A673 (cell line): ENCODE results near the gene HDAC8. TPM values are rescaled to one million over a fixed set of nuclear protein-coding genes. Genes with fewer than 3 reads are reported as not detected.

ENCODE experiments used
- BruUV-seq: library from RNA; stranded (reverse); fragments of 400-500 nt; replicated peaks from 2 replicates; lab custom pipeline; 2021; lab: Mats Ljungman, UMichigan
- CTCF ChIA-PET: fragments of 300-600 bp; sonication (Branson Sonifier 250); formaldehyde crosslinking; loops from one replicate; lab custom pipeline; 2022; ENCODE audit warnings: antibody characterized with exemption; lab: Charles Lee
- POLR2A ChIA-PET: fragments of 300-600 bp; sonication (Branson Sonifier 250); formaldehyde crosslinking; loops from one replicate; lab custom pipeline; 2022; ENCODE audit warnings: antibody characterized with exemption; ENCODE audit not compliant: low non-redundant PET; lab: Charles Lee
- DNase-seq: peaks from one replicate; pipeline ENCODE4 v3.0.0-alpha.2; 2015; ENCODE audit warnings: low spot score
- H3K27ac ChIP-seq: fragments of 200-600 bp; sonication (generic); 2 replicates; pipeline ENCODE4 v1.5.1; 2016; ENCODE audit warnings: mixed run types, low read depth, mild to moderate bottlenecking, mixed read lengths, antibody characterized with exemption, low read length; ENCODE audit not compliant: poor library complexity, severe bottlenecking
- H3K27me3 ChIP-seq: fragments of 200-600 bp; sonication (generic); replicated peaks from 2 replicates; pipeline ENCODE4 v1.6.1; 2017; ENCODE audit warnings: mixed run types, low read depth, mild to moderate bottlenecking, mixed read lengths, antibody characterized with exemption, low read length; ENCODE audit not compliant: insufficient read depth, poor library complexity
- H3K36me3 ChIP-seq: fragments of 200-600 bp; sonication (generic); 2 replicates; pipeline ENCODE4 v1.6.1; 2016; ENCODE audit warnings: mixed run types, mild to moderate bottlenecking, mixed read lengths, antibody characterized with exemption, low read length; ENCODE audit not compliant: insufficient read depth, poor library complexity, severe bottlenecking
- H3K4me1 ChIP-seq: fragments of 200-600 bp; sonication (generic); 2 replicates; pipeline ENCODE4 v1.6.1; 2017; ENCODE audit warnings: mixed run types, mild to moderate bottlenecking, mixed read lengths, antibody characterized with exemption, low read length; ENCODE audit not compliant: insufficient read depth, poor library complexity, severe bottlenecking
- H3K4me3 ChIP-seq: fragments of 200-600 bp; sonication (generic); 2 replicates; pipeline ENCODE4 v1.5.1; 2016; ENCODE audit warnings: low read depth, mixed run types, mild to moderate bottlenecking, mixed read lengths, low read length; ENCODE audit not compliant: poor library complexity, severe bottlenecking
- H3K9me3 ChIP-seq: fragments of 200-600 bp; sonication (generic); 2 replicates; pipeline ENCODE4 v1.6.1; 2016; ENCODE audit warnings: mixed run types, low read depth, mild to moderate bottlenecking, mixed read lengths, antibody characterized with exemption, low read length; ENCODE audit not compliant: poor library complexity, severe bottlenecking
- CTCF ChIP-seq: fragments of 300-800, 200-600 bp; sonication (generic); conservative IDR thresholded peaks from 2 replicates; pipeline ENCODE4 v1.5.1; 2017; ENCODE audit warnings: low read depth, mild to moderate bottlenecking, antibody characterized with exemption, low read length, moderate library complexity, mixed read lengths
- EZH2 ChIP-seq: fragments of 200-600 bp; sonication (generic); IDR thresholded peaks from 2 replicates; pipeline ENCODE4 v1.6.1; 2017; ENCODE audit warnings: borderline replicate concordance, low read depth, mild to moderate bottlenecking, mixed read lengths, antibody characterized with exemption, low read length; ENCODE audit not compliant: poor library complexity, severe bottlenecking
- intact Hi-C: fragments of 100-400 bp; cut with micrococcal nuclease; formaldehyde crosslinking; loops from one replicate; pipeline ENCODE4 v1.10.0; 2022; ENCODE audit not compliant: unreplicated experiment
- total RNA-seq: library from RNA; stranded (reverse); gene quantifications from 2 replicates; pipeline ENCODE4 v1.2.3, GENCODE V29; 2021

HDAC8 gene
- total RNA-seq, 1 experiment from 2014 or later: 26.0 TPM

DNA sequence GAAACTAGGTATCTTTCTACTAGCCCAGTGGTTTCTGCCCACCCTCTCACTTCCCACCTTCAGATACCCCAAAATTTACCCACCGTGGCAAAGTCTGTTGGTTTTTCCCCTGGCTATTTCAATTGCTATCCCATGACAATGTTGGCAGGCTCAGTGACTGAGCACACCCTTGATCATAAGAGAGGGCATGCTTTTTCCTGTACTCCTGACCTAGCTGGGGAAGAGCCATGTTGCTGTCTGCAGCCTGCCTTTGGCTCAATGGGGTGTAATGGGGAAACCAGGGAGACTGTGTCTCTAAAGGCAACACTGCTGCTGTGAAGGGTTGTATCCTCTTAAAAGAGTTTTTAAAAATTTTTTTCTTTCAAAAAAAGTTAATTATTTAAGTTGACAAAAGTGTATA, 176.5 kb downstream of the HDAC8 start:
- Histone ChIP-seq H3K27me3 (no peaks in the 10 kb centered on the region), H3K4me1 (no peaks in the 10 kb centered on the region), H3K4me3 (no peak overlapping the region), H3K36me3 (no peaks in the 10 kb centered on the region), H3K9me3 (no peaks in the 10 kb centered on the region), H3K27ac (no peak overlapping the region)
- no peak for DNase-seq
- no TSS peak for BruUV-seq
- intact Hi-C loops: no loop called here
- POLR2A ChIA-PET: no interaction called here
- CTCF ChIA-PET: no interaction called here
- no peak for TF ChIP-seq CTCF
- TF ChIP-seq EZH2: no peak

DNA sequence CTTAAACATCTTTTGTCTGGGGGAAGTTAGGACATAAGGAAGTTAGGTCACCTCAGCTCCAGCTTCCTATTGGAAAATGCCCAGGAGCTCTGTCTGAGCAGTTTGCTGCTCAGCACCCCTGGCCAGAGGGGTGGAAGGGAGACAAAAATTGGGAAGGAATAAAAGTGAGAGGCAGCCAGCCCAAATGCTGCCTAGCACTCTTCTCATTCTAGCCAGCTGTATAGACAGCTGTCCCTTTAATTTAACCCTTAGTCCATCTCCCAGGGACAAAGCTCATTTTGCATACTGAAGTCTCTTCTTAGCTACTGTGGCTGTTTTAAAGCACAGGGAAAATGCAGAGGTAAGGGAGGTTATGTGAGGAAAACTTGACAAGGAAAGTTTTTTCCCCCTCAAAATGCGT, 177.4 kb downstream of the HDAC8 start:
- H3K4me1 ChIP-seq: no peaks in the 10 kb centered on the region
- ChIA-PET CTCF (no interaction called here), POLR2A (no interaction called here)
- no peak overlapping the region for H3K4me3 ChIP-seq
- H3K27me3 ChIP-seq: no peaks in the 10 kb centered on the region
- no peak for DNase-seq
- BruUV-seq: no TSS peak
- TF ChIP-seq CTCF: no peak
- TF ChIP-seq EZH2: no peak
- H3K9me3 ChIP-seq: no peaks in the 10 kb centered on the region
- intact Hi-C loops: no loop called here
- no peak overlapping the region for H3K27ac ChIP-seq
- no peaks in the 10 kb centered on the region for H3K36me3 ChIP-seq

- no peak for DNase-seq
- CTCF ChIA-PET: no interaction called here
- POLR2A ChIA-PET: no interaction called here
These were observed 178.0 kb downstream of the HDAC8 start for GRCh38 chrX:72394518-72395170.

More at GRCh38 chrX:72394518-72395170, 178.0 kb downstream of the HDAC8 start:
- no peak overlapping the region for H3K27ac ChIP-seq
- H3K36me3 ChIP-seq: no peaks in the 10 kb centered on the region
- no peaks in the 10 kb centered on the region for H3K9me3 ChIP-seq
- no peak for TF ChIP-seq CTCF
- no peak for TF ChIP-seq EZH2
- no peaks in the 10 kb centered on the region for H3K4me1 ChIP-seq
- no peak overlapping the region for H3K4me3 ChIP-seq
- BruUV-seq: no TSS peak
- H3K27me3 ChIP-seq: no peaks in the 10 kb centered on the region
- intact Hi-C loops: no loop called here
